Measurements from ENCODE around the gene THAP9. TPM values are rescaled to one million over a fixed set of nuclear protein-coding genes. Genes with fewer than 3 reads are reported as not detected.
"Not testable (repeated sequence)": the region's sequence is repeated elsewhere in the genome, so short reads cannot be mapped to it uniquely, and the experiment has no call there.

Gene THAP9
- total RNA-seq, 2 experiments from 2014 or later = 3.5 to 4.4 TPM

- H3K36me3 Mint-ChIP-seq (ENCODE audit: low read depth) = peaks cover 11% of the 10 kb centered on the region
- no peak for DNase-seq
- no peak overlapping the region for H3K27ac Mint-ChIP-seq
- no peak for TF ChIP-seq CTCF (IDR thresholded peaks at IDR 0.05)
- H3K9me3 Mint-ChIP-seq = no peaks in the 10 kb centered on the region
- intact Hi-C loops (cut with micrococcal nuclease) = loop anchor here (10.0 kb wide), 4 partner anchors 208 to 532 kb away; partner anchors contain the start of genes COQ2, HNRNPD and PLAC8
- peaks cover 38% of the 10 kb centered on the region for H3K4me1 Mint-ChIP-seq (ENCODE audit: low read depth)
- no peak for ATAC-seq
- H3K4me3 Mint-ChIP-seq = no peak overlapping the region
- CTCF ChIA-PET = interaction anchor here (0.7 to 2.0 kb wide), 4 partner anchors 54 to 376 kb away, joined by 3 to 6 read pairs (median 4); partner anchors contain the start of gene COPS4
- no peaks in the 10 kb centered on the region for H3K27me3 Mint-ChIP-seq
- POLR2A ChIA-PET = interaction anchor here (1.1 kb wide), 1 partner anchor 129 kb away, joined by 5 read pairs; the partner anchor contains the start of gene COPS4
Observed at GRCh38 chr4:82906469-82906868, 5.9 kb downstream of the THAP9 start.

- intact Hi-C loops (cut with micrococcal nuclease) = loop anchor here (10.0 kb wide), 4 partner anchors 205 to 535 kb away; partner anchors contain the start of genes COQ2, HNRNPD and PLAC8
Observed at GRCh38 chr4:82909326-82909725, 8.8 kb downstream of the THAP9 start.

GRCh38 chr4:82913305-82913704, 12.8 kb downstream of the THAP9 start:
- Mint-ChIP-seq H3K4me3 (no peak overlapping the region), H3K27ac (no peak overlapping the region), H3K9me3 (no peaks in the 10 kb centered on the region), H3K36me3 (ENCODE audit: low read depth) (peaks cover 4% of the 10 kb centered on the region), H3K4me1 (ENCODE audit: low read depth) (no peaks in the 10 kb centered on the region), H3K27me3 (no peaks in the 10 kb centered on the region)
- CTCF ChIA-PET = interaction anchor here (0.8 kb wide), 1 partner anchor 94 kb away, joined by 3 read pairs; no protein-coding TSS in a partner anchor
- TF ChIP-seq CTCF (IDR thresholded peaks at IDR 0.05) = no peak
- no peak for DNase-seq
- POLR2A ChIA-PET = no interaction called here
- intact Hi-C loops (cut with micrococcal nuclease) = no loop called here
- ATAC-seq = no peak

More at GRCh38 chr4:82909326-82909725, 8.8 kb downstream of the THAP9 start:
- Mint-ChIP-seq H3K9me3 (no peaks in the 10 kb centered on the region), H3K27me3 (no peaks in the 10 kb centered on the region), H3K4me3 (no peak overlapping the region), H3K36me3 (ENCODE audit: low read depth) (peaks cover 10% of the 10 kb centered on the region), H3K27ac (no peak overlapping the region), H3K4me1 (ENCODE audit: low read depth) (peaks cover 17% of the 10 kb centered on the region)
- TF ChIP-seq CTCF (IDR thresholded peaks at IDR 0.05) = no peak
- ChIA-PET POLR2A (no interaction called here), CTCF (interaction anchor here (1.0 kb wide), 1 partner anchor 15 kb away, joined by 3 read pairs; no protein-coding TSS in a partner anchor)
- ATAC-seq (no peak), DNase-seq (no peak)

- intact Hi-C loops (cut with micrococcal nuclease); POLR2A ChIA-PET; H3K9me3 Mint-ChIP-seq; H3K36me3 Mint-ChIP-seq (ENCODE audit: low read depth); H3K27me3 Mint-ChIP-seq; H3K4me3 Mint-ChIP-seq; ATAC-seq; H3K4me1 Mint-ChIP-seq (ENCODE audit: low read depth); H3K27ac Mint-ChIP-seq; CTCF ChIA-PET; DNase-seq: not testable (repeated sequence)
Observed at GRCh38 chr4:82913968-82914367, 13.4 kb downstream of the THAP9 start.

- TF ChIP-seq CTCF (IDR thresholded peaks at IDR 0.05) = no peak
- ChIA-PET CTCF (no interaction called here), POLR2A (interaction anchor here (0.6 kb wide), 1 partner anchor 54 kb away, joined by 3 read pairs; no protein-coding TSS in a partner anchor)
- peaks cover 4% of the 10 kb centered on the region for H3K36me3 Mint-ChIP-seq (ENCODE audit: low read depth)
- H3K4me1 Mint-ChIP-seq (ENCODE audit: low read depth) = no peaks in the 10 kb centered on the region
- no peak overlapping the region for H3K27ac Mint-ChIP-seq
- no peak overlapping the region for H3K4me3 Mint-ChIP-seq
- no peaks in the 10 kb centered on the region for H3K9me3 Mint-ChIP-seq
- ATAC-seq = no peak
- intact Hi-C loops (cut with micrococcal nuclease) = no loop called here
- no peak for DNase-seq
- H3K27me3 Mint-ChIP-seq = no peaks in the 10 kb centered on the region
Observed at GRCh38 chr4:82918091-82918490, 17.6 kb downstream of the THAP9 start.

Measured in activated CD8-positive, alpha-beta T cell treated with anti-CD3 and anti-CD28 coated beads for 36 hours (primary cell).